Measurements from ENCODE around the gene STAC2.

The STAC2 gene

GRCh38 chr17:39165178-39165840, 60.4 kb downstream of the STAC2 start:
- no peak for DNase-seq (ENCODE audit: low read depth in 3 of 3, low spot score in 1 of 3)

GRCh38 chr17:39164675-39165143, 61.0 kb downstream of the STAC2 start:
- DNase-seq (ENCODE audit: low read depth in 3 of 3, low spot score in 1 of 3): peak; percentile 21 to 57 (median 35)

DNA sequence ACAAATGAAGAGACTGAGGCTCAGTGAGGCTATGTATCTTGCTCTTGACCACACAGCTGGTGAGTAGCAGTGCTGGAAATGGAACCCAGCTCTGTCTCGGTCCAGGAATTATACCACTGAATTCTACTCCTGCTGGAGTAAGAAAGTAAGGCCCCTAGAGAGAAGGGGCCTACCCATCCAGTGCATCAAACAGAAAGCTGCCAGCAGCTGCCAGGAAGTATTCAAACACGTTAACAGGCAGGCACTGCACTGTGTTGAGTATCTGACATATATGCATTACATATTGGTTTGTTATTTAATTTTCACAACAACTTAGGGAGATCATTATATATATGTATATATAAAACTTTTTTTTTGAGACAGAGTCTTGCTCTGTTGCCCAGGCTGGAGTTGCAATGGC, 63.8 kb downstream of the STAC2 start:
- no peak for DNase-seq (ENCODE audit: low read depth in 3 of 3, low spot score in 1 of 3)
